HG03108 (cell line): ENCODE results near the gene TNNI3K.
A peak's percentile ranks its signal among the peaks of the same experiment; 100 is the strongest.

Source experiments
- ATAC-seq: cut with Tn5 transposase; IDR thresholded peaks from one replicate; pipeline ENCODE4 v1.9.1; 2021; ENCODE audit warnings: moderate library complexity; ENCODE audit not compliant: unreplicated experiment

TNNI3K gene

GRCh38 chr1:74548961-74549750 is 314.0 kb downstream of the TNNI3K start:
- no peak for ATAC-seq

DNA sequence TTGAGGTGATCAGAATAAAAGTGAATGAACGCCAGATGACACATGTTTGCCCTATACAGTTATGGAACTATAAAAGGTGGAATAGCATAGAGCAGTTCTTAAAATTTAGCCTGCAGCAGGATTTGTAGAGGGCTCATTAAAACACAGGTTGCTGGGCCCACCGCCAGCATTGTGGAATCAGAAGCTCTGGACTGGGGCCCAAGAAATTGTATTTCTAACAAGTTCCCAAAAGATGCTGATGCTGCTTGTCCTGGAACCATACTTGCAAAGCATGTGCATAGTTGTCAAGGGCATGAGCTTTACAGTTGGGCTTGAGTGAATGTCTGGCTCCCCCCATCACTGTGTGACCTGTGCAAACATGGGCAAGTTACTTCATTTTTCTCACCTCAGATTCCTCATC is 314.7 kb downstream of the TNNI3K start:
- no peak for ATAC-seq

DNA sequence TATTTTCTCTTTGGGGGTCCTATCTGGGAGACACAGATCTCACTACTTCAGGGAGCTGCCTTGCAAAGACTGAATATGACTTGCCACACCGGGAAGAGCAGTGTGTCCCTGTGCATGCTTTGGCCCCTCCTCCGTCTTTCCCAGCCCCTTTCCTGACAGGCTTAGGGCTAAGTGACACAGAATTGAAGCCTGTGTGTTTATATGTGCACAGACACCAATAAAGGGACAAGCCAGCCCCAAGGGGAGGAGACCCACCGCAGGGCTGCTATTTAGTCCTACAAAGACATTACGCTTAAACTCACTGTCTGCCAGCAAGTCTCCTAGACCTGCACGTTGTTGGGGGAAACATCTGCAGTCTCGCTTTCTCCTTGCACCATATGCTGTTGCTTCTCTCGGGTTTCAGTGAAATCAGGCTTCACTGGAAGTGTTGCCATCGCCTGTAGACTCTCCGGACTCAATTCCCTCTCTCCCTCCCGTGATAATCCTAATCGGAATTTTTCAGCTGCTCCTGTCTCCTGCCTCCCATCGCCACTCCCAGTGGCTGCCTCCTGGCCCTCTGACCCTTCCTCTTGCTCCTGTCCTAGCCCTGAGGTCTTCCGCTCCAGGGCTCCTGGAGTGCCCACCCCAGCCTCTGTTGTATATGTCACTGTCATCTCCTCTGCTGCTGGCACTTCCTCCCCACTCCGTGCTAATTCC is 335.8 kb downstream of the TNNI3K start:
- ATAC-seq: no peak

DNA sequence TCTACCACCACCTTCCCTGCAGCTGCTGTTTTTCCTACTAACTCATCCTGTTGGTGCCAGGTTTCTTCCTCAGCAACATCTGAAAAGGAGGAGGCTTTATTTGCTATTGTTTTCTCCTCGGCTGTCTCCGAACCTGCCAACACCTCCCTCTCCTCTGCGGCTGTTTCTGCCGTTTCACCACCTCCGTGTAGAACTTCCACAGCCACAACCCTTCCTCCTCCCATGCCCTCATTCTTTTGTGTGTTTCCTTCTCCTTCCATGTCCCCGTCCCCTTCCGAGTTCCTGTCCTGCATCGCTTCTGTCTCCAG is 336.3 kb downstream of the TNNI3K start:
- ATAC-seq: no peak

GRCh38 chr1:74571891-74572290 is 336.7 kb downstream of the TNNI3K start:
- ATAC-seq: no peak

DNA sequence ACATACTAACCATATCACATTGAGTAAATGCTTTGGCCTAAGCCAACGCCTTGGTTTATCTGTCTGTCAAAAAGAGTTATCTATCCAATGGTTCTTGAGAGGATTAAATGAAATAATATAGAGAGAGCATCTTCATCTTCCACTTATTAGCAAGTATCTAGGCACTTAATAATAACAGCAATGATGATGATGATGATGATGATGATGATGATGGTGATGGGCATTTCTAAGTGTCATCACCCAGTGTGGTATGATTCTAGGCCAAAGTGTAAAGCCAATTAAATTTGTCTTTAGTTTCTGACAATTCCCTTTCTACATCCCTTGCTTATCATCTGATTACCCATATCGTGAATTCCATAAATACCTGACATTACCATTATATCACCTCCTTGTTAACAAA is 342.9 kb downstream of the TNNI3K start:
- no peak for ATAC-seq

DNA sequence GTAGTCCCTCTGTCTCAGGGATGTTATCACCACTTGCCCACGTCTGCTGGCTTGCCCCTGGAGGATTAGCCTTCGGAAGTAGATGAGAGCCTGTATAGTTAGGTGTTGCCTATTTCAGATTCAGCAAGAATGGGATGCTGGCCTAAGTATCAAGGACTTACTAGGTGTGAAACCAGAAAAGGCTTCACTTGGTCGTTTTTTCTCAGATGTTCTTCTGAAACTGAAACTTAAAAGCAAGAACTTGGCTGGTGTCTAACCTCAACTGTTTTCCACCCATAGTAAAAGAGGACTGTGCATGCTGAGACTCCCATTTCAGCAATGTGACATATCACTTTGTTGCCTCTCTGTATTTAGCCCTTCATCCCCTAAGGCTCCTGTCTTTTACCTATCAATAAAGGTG is 344.2 kb downstream of the TNNI3K start:
- peak; percentile 100 for ATAC-seq

DNA sequence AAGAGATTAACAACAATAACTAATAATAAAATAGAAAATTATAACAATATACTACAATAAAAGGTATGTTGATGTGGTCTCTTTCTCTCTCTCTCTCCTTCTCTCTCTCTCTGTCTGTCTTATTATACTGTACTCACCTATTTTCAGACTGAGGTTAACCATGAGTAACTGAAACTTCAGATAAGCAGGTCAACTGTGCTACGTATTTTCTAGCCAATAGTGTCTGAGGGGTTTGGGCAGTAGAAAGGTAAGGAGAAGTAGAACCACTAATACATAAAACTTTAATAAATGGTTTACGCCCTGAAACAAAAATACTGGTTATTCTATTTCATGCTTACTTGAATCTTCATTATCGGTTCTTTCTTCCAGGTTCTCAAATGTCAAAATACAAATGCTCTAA is 348.2 kb downstream of the TNNI3K start:
- ATAC-seq: no peak

GRCh38 chr1:74584185-74584584 is 349.0 kb downstream of the TNNI3K start:
- no peak for ATAC-seq

DNA sequence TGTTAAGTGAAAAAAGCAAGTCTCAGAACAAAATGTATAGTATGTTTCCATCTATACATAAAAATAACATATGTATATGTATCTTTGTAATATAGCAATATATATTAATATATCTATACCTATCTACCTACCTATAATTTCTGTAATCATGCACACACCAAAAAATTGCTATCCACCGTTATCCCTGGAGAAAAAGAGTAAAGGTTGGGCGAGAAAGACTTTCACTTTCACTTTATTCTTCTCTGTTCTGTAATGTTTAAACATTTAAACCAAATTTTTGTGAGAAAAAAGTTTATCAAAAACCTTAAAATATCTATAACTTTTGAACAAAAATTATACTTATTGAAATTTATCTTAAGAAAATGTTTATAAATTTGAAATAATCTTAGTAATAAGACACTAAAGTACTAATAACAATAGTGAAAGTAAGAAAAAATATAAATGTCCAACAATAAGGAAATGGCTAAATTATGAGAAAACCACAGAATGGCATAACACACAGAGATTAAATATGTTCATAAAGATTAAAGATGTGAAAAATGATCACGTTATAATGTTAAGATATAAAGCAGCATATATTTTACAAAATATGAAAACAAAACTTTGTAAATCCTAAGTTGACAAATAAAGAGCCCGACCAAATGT is 351.2 kb downstream of the TNNI3K start:
- ATAC-seq: no peak

DNA sequence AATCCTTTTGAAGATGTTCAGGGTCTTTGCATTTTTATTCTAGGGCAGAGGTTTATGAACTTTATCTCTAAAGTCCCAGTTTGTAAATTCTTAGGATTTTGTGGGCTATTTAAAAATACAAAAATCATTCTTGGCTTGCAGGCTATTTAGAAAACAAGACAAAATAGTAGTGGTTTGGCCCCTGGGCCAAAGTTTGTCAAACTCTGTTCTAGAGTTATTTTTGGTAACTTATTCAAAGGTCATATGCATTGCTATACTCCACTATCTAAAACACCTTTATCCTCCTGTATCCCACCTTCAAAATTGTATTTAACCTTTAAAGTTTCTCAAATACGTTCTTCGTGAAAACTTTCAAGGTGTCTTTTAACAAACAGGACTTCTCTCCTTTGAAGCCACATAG is 352.7 kb downstream of the TNNI3K start:
- ATAC-seq: no peak

DNA sequence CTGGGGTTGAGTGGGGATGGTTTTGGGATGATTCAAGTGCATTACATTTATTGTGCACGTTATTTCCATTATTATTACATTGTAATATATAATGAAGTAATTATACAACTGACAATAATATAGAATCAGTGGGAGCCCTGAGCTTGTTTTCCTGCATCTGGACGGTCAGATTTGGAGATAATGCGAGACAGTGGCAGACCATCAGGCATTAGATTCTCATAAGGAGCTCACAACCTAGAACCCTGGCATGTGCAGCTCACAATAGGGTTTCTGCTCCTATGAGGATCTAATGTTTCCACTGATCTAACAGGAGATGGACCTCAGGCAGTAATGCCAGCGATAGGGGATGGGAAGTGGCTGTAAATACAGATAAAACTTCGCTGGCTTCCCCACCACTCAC is 355.1 kb downstream of the TNNI3K start:
- no peak for ATAC-seq

- ATAC-seq: no peak
Observed at GRCh38 chr1:74591949-74592348, 356.8 kb downstream of the TNNI3K start.

GRCh38 chr1:74592580-74593355 is 357.6 kb downstream of the TNNI3K start:
- no peak for ATAC-seq
